Heart left ventricle (tissue), 16 donors: Measurements from ENCODE around the gene CUX1. TPM values are rescaled to one million over a fixed set of nuclear protein-coding genes. Genes with fewer than 3 reads are reported as not detected.
"Not testable (repeated sequence)": the region's sequence is repeated elsewhere in the genome, so short reads cannot be mapped to it uniquely, and the experiment has no call there.

Experiments used
- ATAC-seq, 4 donors: fragments of 200-7000 bp; cut with Tn5 transposase; one replicate each; pipeline ENCODE4 v1.9.1; 2020 to 2022; ENCODE audit warnings: moderate library complexity in 4 of 4, mild to moderate bottlenecking in 3 of 4, moderate number of reproducible peaks in 1 of 4
- DNase-seq, 5 donors: peaks; one replicate each; pipeline ENCODE4 v3.0.0-alpha.2; 2020
- H3K27ac ChIP-seq, 12 donors: fragments of 200-600 bp; sonication (generic) in 4 of 12; one replicate each; pipeline versions ENCODE4 v1.5.0 to v1.8.0; 2016 to 2022; ENCODE audit warnings: mild to moderate bottlenecking in 2 of 12
- H3K27me3 ChIP-seq, 9 donors: fragments of 200-600 bp; sonication (generic) in 2 of 9; one replicate each; pipeline versions ENCODE4 v1.5.1 to v1.8.0; 2016 to 2022; ENCODE audit warnings: mild to moderate bottlenecking in 3 of 9
- H3K36me3 ChIP-seq, 9 donors: fragments of 200-600 bp; sonication (generic) in 2 of 9; one replicate each; pipeline versions ENCODE4 v1.5.0 to v1.8.0; 2018 to 2022; ENCODE audit warnings: mild to moderate bottlenecking in 2 of 9
- H3K4me1 ChIP-seq, 12 donors: fragments of 200-600 bp; sonication (generic) in 4 of 12; one replicate each; pipeline versions ENCODE4 v1.5.0 to v1.8.0; 2016 to 2022; ENCODE audit warnings: mild to moderate bottlenecking in 3 of 12
- H3K4me3 ChIP-seq, 12 donors: fragments of 200-600 bp; sonication (generic) in 4 of 12; one replicate each; pipeline versions ENCODE4 v1.5.0 to v1.8.0; 2017 to 2022; ENCODE audit warnings: mild to moderate bottlenecking in 9 of 12, moderate library complexity in 4 of 12
- H3K9me3 ChIP-seq, 12 donors: fragments of 200-600 bp; sonication (generic) in 4 of 12; one replicate each; pipeline versions ENCODE4 v1.5.0 to v1.8.0; 2016 to 2022; ENCODE audit warnings: mild to moderate bottlenecking in 1 of 12
- CTCF ChIP-seq, 12 donors: fragments of 200-600 bp; sonication (generic) in 4 of 12; IDR thresholded peaks; one replicate each; pipeline versions ENCODE4 v1.5.0 to v1.8.0; 2018 to 2022; ENCODE audit warnings: antibody characterized with exemption in 12 of 12, mild to moderate bottlenecking in 5 of 12
- POLR2A ChIP-seq, 2 donors: fragments of 450-650 bp; IDR thresholded peaks; one replicate each; pipeline ENCODE4 v1.6.1; 2017; ENCODE audit warnings: antibody characterized with exemption in 2 of 2, mild to moderate bottlenecking in 2 of 2, moderate library complexity in 2 of 2
- WGBS, 4 donors: extraction: QIAGEN DNeasy Blood & Tissue Kit in 2 of 4; methylation state at CpG; one replicate each; pipeline versions ENCODE4 v1.1.5 to v1.1.7; 2013 to 2018; 5-methylcytosine and 5-hydroxymethylcytosine counted together
- intact Hi-C, 10 donors: fragments of 100-400 bp; cut with DNase I; formaldehyde crosslinking; loops; one replicate each; pipeline versions ENCODE4 v1.11.1 to v1.14.2; 2022
- polyA plus RNA-seq, 2 donors: library from polyadenylated mRNA; stranded (reverse); fragments of 200-250 nt; gene quantifications; one replicate each; pipeline ENCODE4 v1.2.3, GENCODE V29; 2013
- total RNA-seq, 9 donors: library from RNA; depleted of rRNA in 2 of 9; stranded (reverse); fragments of >200 nt in 2 of 9; fragmentation: NEBNext Ultra II Directional in 3 of 9; extraction: Animal tissue kit (Norgen Biotek cat#: 25700) in 3 of 9; gene quantifications; one replicate each; pipeline versions ENCODE4 v1.1.0 to v1.2.4, GENCODE V29; 2016 to 2023
- donor health status: ischemic (EF 13 %, LVEDD 7.1; RV severe dilation, severe dysfunction).
- donor health status: healthy with polysubstance abuse.
- donor health status: DM: no; HTN: yes; CAD: no.
- donor health status: DM: no; HTN: no; CAD: no.
- donor health status: ischemic (EF 25% LVEDD 6.9; RV normal size, moderate dysfunction).
- donor health status: ischemic (EF 25% LVEDD 5.7; RV mildly dilated, moderate dysfunction).
- donor health status: healthy.
- donor health status: DM: yes; HTN: yes; CAD: no.
- donor health status: ischemic (EF 35%, LVEDD 5.7; RV mildly dilated, moderate dysfunction).
- donor health status: nonischemic (EF 11% LVEDD 7.7; RV severe dilation, severe dysfunction).
- donor health status: DM: yes; HTN: yes; CAD: no.
- donor health status: PGD.
- donor health status: ischemic (EF 29% LVEDD 5.4; RV normal size, mild dysfunction).
- donor health status: nonischemic (EF 23%, LVEDD 6.1; RV moderate dilation, normal function).

Gene CUX1
- total and polyA plus RNA-seq, 11 donors, result 51.9 to 173 (median 122) TPM

- Histone ChIP-seq H3K9me3 (no peaks in the 10 kb centered on the region), H3K27me3 (no peaks in the 10 kb centered on the region), H3K27ac (no peak overlapping the region), H3K36me3 (peaks cover 0 to 80% (median 60%) of the 10 kb centered on the region in 9 donors), H3K4me1 (peaks cover 0 to 5% (median 0%) of the 10 kb centered on the region in 12 donors), H3K4me3 (no peak overlapping the region)
- TF ChIP-seq POLR2A (IDR thresholded peaks at IDR 0.05), result no peak
- no peak for TF ChIP-seq CTCF (IDR thresholded peaks at IDR 0.05)
- intact Hi-C loops, result no loop called here
- DNase-seq (no peak), ATAC-seq (no peak)
- WGBS, 4 donors, result 90 to 98% (median 96%) methylated on average over 8 of the region's 8 CpGs
Observed at GRCh38 chr7:102181517-102181916, 364.1 kb downstream of the CUX1 start.

- Histone ChIP-seq H3K36me3 (peaks cover 0 to 83% (median 60%) of the 10 kb centered on the region in 9 donors), H3K27me3 (no peaks in the 10 kb centered on the region), H3K4me3 (no peak overlapping the region), H3K4me1 (peaks cover 0 to 5% (median 0%) of the 10 kb centered on the region in 12 donors), H3K27ac (no peak overlapping the region), H3K9me3 (no peaks in the 10 kb centered on the region)
- DNase-seq (no peak), ATAC-seq (peak in 3 of 4 donors; percentile 33 to 59 (median 58))
- no peak for TF ChIP-seq CTCF (IDR thresholded peaks at IDR 0.05)
- TF ChIP-seq POLR2A (IDR thresholded peaks at IDR 0.05), result no peak
- WGBS, 4 donors, result 58 to 91% (median 69%) methylated on average over 3 of the region's 3 CpGs
- intact Hi-C loops, result no loop called here
Observed at GRCh38 chr7:102182016-102182415, 364.6 kb downstream of the CUX1 start.

- H3K9me3 ChIP-seq, ATAC-seq, H3K27me3 ChIP-seq, H3K27ac ChIP-seq, H3K4me3 ChIP-seq, DNase-seq, H3K4me1 ChIP-seq, intact Hi-C loops: not testable (repeated sequence)
- peaks cover 0 to 82% (median 48%) of the 10 kb centered on the region in 9 donors for H3K36me3 ChIP-seq
- WGBS, 4 donors, result 96 to 99% (median 98%) methylated on average over 7 of the region's 7 CpGs
Observed at GRCh38 chr7:102183848-102184247, 366.4 kb downstream of the CUX1 start.

GRCh38 chr7:102184303-102184702, 366.9 kb downstream of the CUX1 start:
- peaks cover 0 to 78% (median 43%) of the 10 kb centered on the region in 9 donors for H3K36me3 ChIP-seq
- H3K27me3 ChIP-seq, result no peaks in the 10 kb centered on the region
- H3K9me3 ChIP-seq, result no peaks in the 10 kb centered on the region
- TF ChIP-seq CTCF (IDR thresholded peaks at IDR 0.05) (no peak), POLR2A (IDR thresholded peaks at IDR 0.05) (no peak)
- no peak overlapping the region for H3K27ac ChIP-seq
- 96 to 99% (median 97%) methylated on average over 4 of the region's 4 CpGs for WGBS, 4 donors
- ATAC-seq (no peak), DNase-seq (no peak)
- intact Hi-C loops, result no loop called here
- H3K4me3 ChIP-seq, result no peak overlapping the region
- peaks cover 0 to 5% (median 0%) of the 10 kb centered on the region in 12 donors for H3K4me1 ChIP-seq

GRCh38 chr7:102185796-102186195, 368.4 kb downstream of the CUX1 start:
- intact Hi-C loops, result no loop called here
- Histone ChIP-seq H3K36me3 (peaks cover 0 to 79% (median 52%) of the 10 kb centered on the region in 9 donors), H3K27ac (no peak overlapping the region), H3K4me3 (no peak overlapping the region), H3K9me3 (no peaks in the 10 kb centered on the region), H3K27me3 (no peaks in the 10 kb centered on the region), H3K4me1 (peaks cover 0 to 14% (median 0%) of the 10 kb centered on the region in 12 donors)
- WGBS, 4 donors, result 95 to 97% (median 97%) methylated on average over 16 of the region's 16 CpGs
- TF ChIP-seq POLR2A (IDR thresholded peaks at IDR 0.05), result no peak
- TF ChIP-seq CTCF (IDR thresholded peaks at IDR 0.05), result no peak
- DNase-seq, result no peak
- ATAC-seq, result no peak
